ENCODE data around the gene ZNF205.

- TF ChIP-seq CTCF (IDR thresholded peaks at IDR 0.05) (no peak), EZH2 (IDR thresholded peaks at IDR 0.05) (no peak), EZH2phosphoT487 (IDR thresholded peaks at IDR 0.05) (no peak)
These were observed 40.7 kb upstream of the ZNF205 start for GRCh38 chr16:3071655-3072054.
